Urinary bladder (tissue), 4 donors: ENCODE measurements around the gene FAM90A26. TPM values are rescaled to one million over a fixed set of nuclear protein-coding genes. Genes with fewer than 3 reads are reported as not detected.
A peak's percentile ranks its signal among the peaks of the same experiment; 100 is the strongest.
"Not testable (repeated sequence)": the region's sequence is repeated elsewhere in the genome, so short reads cannot be mapped to it uniquely, and the experiment has no call there.

Source experiments
- DNase-seq: peaks from one replicate; pipeline ENCODE4 v3.0.0-alpha.2; 2015; ENCODE audit errors: extremely low spot score
- H3K27ac ChIP-seq: one replicate; pipeline ENCODE4 v1.5.1; 2013; ENCODE audit warnings: low read depth, mild to moderate bottlenecking, moderate library complexity
- H3K36me3 ChIP-seq: one replicate; pipeline ENCODE4 v1.6.1; 2013; ENCODE audit warnings: mild to moderate bottlenecking, moderate library complexity; ENCODE audit not compliant: insufficient read depth
- H3K4me1 ChIP-seq: one replicate; pipeline ENCODE4 v1.6.1; 2013; ENCODE audit warnings: mild to moderate bottlenecking, moderate library complexity; ENCODE audit not compliant: insufficient read depth
- H3K4me3 ChIP-seq: one replicate; pipeline ENCODE4 v1.5.1; 2013; ENCODE audit warnings: low read depth, low read length
- WGBS: extraction: QIAGEN DNeasy Blood & Tissue Kit; methylation state at CpG from one replicate; pipeline ENCODE4 v1.1.7; 2013; 5-methylcytosine and 5-hydroxymethylcytosine counted together
- polyA plus RNA-seq: library from polyadenylated mRNA; stranded (reverse); fragments of 200-250 nt; gene quantifications from one replicate; pipeline ENCODE4 v1.2.3, GENCODE V29; 2013
- total RNA-seq: library from RNA; depleted of rRNA; stranded (reverse); fragments of >200 nt; gene quantifications from one replicate; pipeline ENCODE4 v1.2.3, GENCODE V29; 2014
- donor health status: healthy with polysubstance abuse.
- donor health status: healthy.

FAM90A26 gene
- total and polyA plus RNA-seq, 2 donors: not detected

DNA sequence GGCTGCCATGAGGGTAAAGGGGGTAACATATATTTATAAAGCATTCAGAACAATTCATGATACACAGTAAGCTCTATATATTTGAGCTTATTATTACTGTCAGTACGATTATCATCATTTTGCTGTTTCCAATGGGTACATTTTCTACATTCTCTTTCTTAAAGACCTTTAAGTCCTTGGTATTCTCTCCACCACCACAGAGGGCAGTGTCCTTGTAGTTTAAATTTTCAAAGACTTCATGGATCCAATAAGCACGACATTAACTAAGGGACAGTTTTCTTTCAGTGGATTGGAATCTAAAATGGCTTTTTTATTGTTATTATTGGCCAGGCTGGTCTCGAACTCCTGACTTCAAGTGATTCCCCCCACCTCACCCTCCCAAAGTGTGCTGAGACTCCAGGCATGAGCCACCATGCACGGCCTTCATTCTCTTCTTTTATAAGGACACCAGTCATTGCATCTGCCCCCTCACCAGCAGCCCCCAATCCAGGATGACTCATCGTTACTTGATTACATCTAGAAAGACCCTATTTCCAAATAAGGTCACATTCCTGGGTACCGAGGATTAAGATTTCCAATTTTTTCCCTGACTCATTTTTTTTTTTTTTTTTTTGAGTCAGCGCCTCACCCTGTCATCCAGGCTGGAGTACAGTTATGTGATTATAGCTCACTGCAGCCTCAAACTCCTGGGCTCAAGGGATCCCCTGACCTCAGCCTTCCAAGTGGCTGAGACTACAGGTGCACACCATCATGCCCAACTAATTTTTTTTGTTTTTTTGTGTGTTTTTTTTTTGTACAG, 21.4 kb upstream of the FAM90A26 start:
- H3K36me3 ChIP-seq, H3K4me1 ChIP-seq, H3K4me3 ChIP-seq, H3K27ac ChIP-seq, DNase-seq: not testable (repeated sequence)
- WGBS: 69% methylated on average over 7 of the region's 7 CpGs

- WGBS: 3% methylated on average over 11 of the region's 12 CpGs
- Histone ChIP-seq H3K27ac (peak overlapping the region; percentile 92), H3K4me3 (peak overlapping the region; percentile 53)
- H3K36me3 ChIP-seq, H3K4me1 ChIP-seq, DNase-seq: not testable (repeated sequence)
Measured at GRCh38 chr4:9151809-9152179, 18.4 kb upstream of the FAM90A26 start.

- WGBS: 1% methylated on average over 57 of the region's 63 CpGs
- H3K36me3 ChIP-seq, H3K4me1 ChIP-seq: not testable (repeated sequence)
- peak; percentile 88 for DNase-seq
- H3K4me3 ChIP-seq: peak overlapping the region; percentile 53
- peak overlapping the region; percentile 92 for H3K27ac ChIP-seq
Measured at GRCh38 chr4:9152180-9153007, 17.8 kb upstream of the FAM90A26 start.

DNA sequence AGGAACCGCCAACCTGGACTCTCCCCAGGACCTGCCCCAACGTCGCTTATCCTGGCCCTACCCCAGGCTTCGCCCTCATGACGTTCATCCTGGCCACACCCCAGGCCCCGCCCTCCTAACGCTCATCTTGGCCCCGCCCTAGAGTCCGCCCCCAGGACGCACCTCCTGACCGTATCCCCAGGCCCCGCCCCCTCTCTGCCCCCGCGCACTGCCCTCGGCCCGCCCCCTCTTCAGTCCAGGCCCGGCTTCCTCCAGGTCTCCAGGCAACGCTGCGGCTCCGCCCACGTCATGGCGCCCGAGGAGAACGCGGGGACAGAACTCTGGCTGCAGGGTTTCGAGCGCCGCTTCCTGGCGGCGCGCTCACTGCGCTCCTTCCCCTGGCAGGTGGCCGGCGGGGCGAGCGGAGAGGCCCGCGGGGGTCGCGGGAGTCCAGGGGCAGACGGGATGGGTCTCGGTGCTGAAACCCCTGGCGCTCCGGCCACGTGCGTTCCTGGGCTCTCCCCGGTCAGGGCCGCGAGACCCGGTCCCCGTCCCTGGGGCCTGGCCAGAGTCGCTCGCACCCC, 17.1 kb upstream of the FAM90A26 start:
- Histone ChIP-seq H3K4me3 (peak overlapping the region; percentile 40), H3K27ac (peak overlapping the region; percentile 80)
- not testable (repeated sequence) for H3K36me3 ChIP-seq, H3K4me1 ChIP-seq
- WGBS: under 1% methylated on average over 53 of the region's 53 CpGs
- peak; percentile 96 for DNase-seq

DNA sequence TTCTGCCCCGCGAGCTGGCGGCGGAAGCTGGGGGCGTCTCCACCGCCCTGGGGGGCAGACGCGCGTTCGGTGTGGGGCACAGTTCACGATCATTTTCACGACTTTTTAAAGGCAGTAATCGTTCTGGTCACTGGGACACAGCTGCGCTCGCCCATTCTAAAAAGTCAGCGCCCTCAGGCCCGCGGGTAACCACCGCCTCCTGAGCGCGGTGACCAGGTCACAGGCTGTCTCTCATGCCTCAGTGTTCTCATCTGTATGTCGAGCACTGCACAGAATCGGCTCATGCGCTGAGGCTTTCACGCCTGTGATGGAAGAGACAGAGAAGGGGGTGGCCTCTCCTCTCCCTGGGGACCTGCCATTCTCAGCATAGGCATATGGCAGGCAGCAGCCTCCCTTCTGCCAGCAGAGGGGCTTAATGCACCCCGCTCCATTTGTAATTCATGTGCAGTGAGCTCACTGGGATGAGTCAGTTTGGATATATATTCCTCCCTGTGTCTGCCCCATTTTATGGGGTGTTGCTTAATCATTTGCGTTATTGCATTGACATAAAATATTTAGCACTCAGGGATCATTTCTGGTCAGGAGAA, 16.5 kb upstream of the FAM90A26 start:
- H3K4me1 ChIP-seq, DNase-seq, H3K36me3 ChIP-seq: not testable (repeated sequence)
- H3K4me3 ChIP-seq: peak overlapping the region; percentile 40
- WGBS: 1% methylated on average over 27 of the region's 27 CpGs
- H3K27ac ChIP-seq: peak overlapping the region; percentile 71

- not testable (repeated sequence) for H3K27ac ChIP-seq, DNase-seq, H3K4me3 ChIP-seq, H3K36me3 ChIP-seq, H3K4me1 ChIP-seq
- 76% methylated on average over 12 of the region's 12 CpGs for WGBS
Measured at GRCh38 chr4:9155101-9155886, 14.9 kb upstream of the FAM90A26 start.

GRCh38 chr4:9158392-9158791, 11.8 kb upstream of the FAM90A26 start:
- not testable (repeated sequence) for H3K27ac ChIP-seq, H3K4me3 ChIP-seq, H3K4me1 ChIP-seq, DNase-seq, H3K36me3 ChIP-seq
- WGBS: 27% methylated on average over 6 of the region's 6 CpGs

DNA sequence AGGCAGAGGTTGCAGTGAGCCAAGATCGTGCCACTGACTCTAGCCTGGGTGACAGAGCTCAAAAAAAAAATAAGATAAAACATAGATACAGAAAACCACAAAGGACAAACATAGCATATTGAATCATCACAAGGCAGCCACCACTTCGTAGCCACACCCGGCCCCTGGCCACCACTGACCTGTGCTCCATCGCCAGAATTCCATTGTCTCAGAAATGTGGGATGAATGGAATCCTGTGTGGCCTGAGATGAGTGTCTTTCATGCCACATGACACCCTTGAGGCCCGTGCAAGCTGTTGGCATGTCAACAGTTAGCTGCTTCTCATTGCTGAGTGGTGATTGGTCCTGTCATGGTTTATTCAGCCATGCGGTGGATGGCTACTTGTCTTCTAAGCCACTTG, 10.2 kb upstream of the FAM90A26 start:
- not testable (repeated sequence) for H3K27ac ChIP-seq, H3K36me3 ChIP-seq, H3K4me1 ChIP-seq, DNase-seq, H3K4me3 ChIP-seq
- WGBS: 83% methylated on average over 6 of the region's 6 CpGs

GRCh38 chr4:9165990-9166389, 4.2 kb upstream of the FAM90A26 start:
- DNase-seq, H3K27ac ChIP-seq: not testable (repeated sequence)
- 23% methylated on average over 8 of the region's 8 CpGs for WGBS

GRCh38 chr4:9210357-9210756, 40.1 kb downstream of the FAM90A26 start, which contains the start of gene USP17L10:
TSS of gene USP17L10 (plus strand) at chr4:9210657. CDS start at chr4:9210657, 0 bp downstream.
- H3K4me1 ChIP-seq, H3K27ac ChIP-seq, H3K36me3 ChIP-seq, DNase-seq, H3K4me3 ChIP-seq: not testable (repeated sequence)
- no CpG with 5 or more reads among the region's 13 CpGs for WGBS

More at GRCh38 chr4:9165990-9166389, 4.2 kb upstream of the FAM90A26 start:
- not testable (repeated sequence) for H3K4me3 ChIP-seq, H3K36me3 ChIP-seq, H3K4me1 ChIP-seq

GRCh38 chr4:9214701-9215100, 44.5 kb downstream of the FAM90A26 start:
- WGBS: 84% methylated on average over 11 of the region's 14 CpGs
- not testable (repeated sequence) for H3K4me1 ChIP-seq, H3K36me3 ChIP-seq, H3K4me3 ChIP-seq, DNase-seq, H3K27ac ChIP-seq

DNA sequence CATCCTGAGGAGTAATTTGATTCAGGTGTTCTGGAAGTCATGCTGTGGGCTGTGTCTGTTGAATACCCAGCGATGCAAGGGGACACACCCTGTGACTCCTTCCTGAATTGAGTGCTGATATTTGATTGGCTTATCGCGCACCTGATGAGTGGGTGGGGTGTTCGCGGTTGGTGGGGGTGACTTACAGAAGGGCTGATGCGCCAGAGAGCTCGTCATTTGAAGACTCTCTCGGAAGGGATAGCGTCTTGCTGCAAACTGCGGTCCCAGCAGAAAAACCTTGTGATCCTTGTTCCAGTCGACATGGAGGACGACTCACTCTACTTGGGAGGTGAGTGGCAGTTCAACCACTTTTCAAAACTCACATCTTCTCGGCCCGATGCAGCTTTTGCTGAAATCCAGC, 44.9 kb downstream of the FAM90A26 start, which contains the start of gene USP17L11:
Gene USP17L11, plus strand, starts transcription at position 301 of the 400 bp plus-strand sequence. Its CDS starts 0 bp downstream, at position 301.
- H3K27ac ChIP-seq, DNase-seq, H3K4me3 ChIP-seq, H3K36me3 ChIP-seq, H3K4me1 ChIP-seq: not testable (repeated sequence)
- no CpG with 5 or more reads among the region's 14 CpGs for WGBS

DNA sequence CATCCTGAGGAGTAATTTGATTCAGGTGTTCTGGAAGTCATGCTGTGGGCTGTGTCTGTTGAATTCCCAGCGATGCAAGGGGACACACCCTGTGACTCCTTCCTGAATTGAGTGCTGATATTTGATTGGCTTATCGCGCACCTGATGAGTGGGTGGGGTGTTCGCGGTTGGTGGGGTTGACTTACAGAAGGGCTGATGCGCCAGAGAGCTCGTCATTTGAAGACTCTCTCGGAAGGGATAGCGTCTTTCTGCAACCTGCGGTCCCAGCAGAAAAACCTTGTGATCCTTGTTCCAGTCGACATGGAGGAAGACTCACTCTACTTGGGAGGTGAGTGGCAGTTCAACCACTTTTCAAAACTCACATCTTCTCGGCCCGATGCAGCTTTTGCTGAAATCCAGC, 49.6 kb downstream of the FAM90A26 start, which contains the start of gene USP17L12:
Gene USP17L12, plus strand, starts transcription at position 301 of the 400 bp plus-strand sequence. Its CDS starts 0 bp downstream, at position 301.
- not testable (repeated sequence) for DNase-seq, H3K27ac ChIP-seq, H3K4me1 ChIP-seq, H3K4me3 ChIP-seq, H3K36me3 ChIP-seq
- no CpG with 5 or more reads among the region's 13 CpGs for WGBS
